H9 (cell line): ENCODE results near the gene LEFTY2. TPM values are rescaled to one million over a fixed set of nuclear protein-coding genes. Genes with fewer than 3 reads are reported as not detected.

Source experiments
- DNase-seq: peaks from one replicate; pipeline ENCODE4 v3.0.0-alpha.2; 2017
- H2AFZ ChIP-seq: one replicate; pipeline ENCODE4 v1.6.1; 2013; ENCODE audit warnings: mild to moderate bottlenecking, low read length, control low read depth, moderate library complexity
- H2AK5ac ChIP-seq: 2 replicates; pipeline ENCODE4 v1.6.1; 2013; ENCODE audit warnings: low read length, control low read depth, mixed read lengths; ENCODE audit not compliant: insufficient read length
- H2BK120ac ChIP-seq: one replicate; pipeline ENCODE4 v1.6.1; 2013; ENCODE audit warnings: low read depth, mild to moderate bottlenecking, low read length, control low read depth, inconsistent platforms; ENCODE audit not compliant: poor library complexity, severe bottlenecking
- H2BK12ac ChIP-seq: 2 replicates; pipeline ENCODE4 v1.6.1; 2013; ENCODE audit warnings: low read length, control low read depth, mixed read lengths, low read depth; ENCODE audit not compliant: insufficient read length
- H2BK15ac ChIP-seq: 2 replicates; pipeline ENCODE4 v1.6.1; 2013; ENCODE audit warnings: low read depth, low read length, control low read depth
- H2BK20ac ChIP-seq: one replicate; pipeline ENCODE4 v1.6.1; 2013; ENCODE audit warnings: low read depth, mild to moderate bottlenecking, low read length, control low read depth, inconsistent platforms; ENCODE audit not compliant: poor library complexity, severe bottlenecking
- H2BK5ac ChIP-seq: 2 replicates; pipeline ENCODE4 v1.6.1; 2013; ENCODE audit warnings: low read length, control low read depth, mixed read lengths; ENCODE audit not compliant: insufficient read length
- H3K14ac ChIP-seq: 2 replicates; pipeline ENCODE4 v1.6.1; 2013; ENCODE audit warnings: low read length, control low read depth; ENCODE audit not compliant: insufficient read depth
- H3K18ac ChIP-seq: 2 replicates; pipeline ENCODE4 v1.6.1; 2013; ENCODE audit warnings: low read depth, mild to moderate bottlenecking, mixed read lengths, low read length, control low read depth; ENCODE audit not compliant: insufficient read length
- H3K23ac ChIP-seq: 2 replicates; pipeline ENCODE4 v1.6.1; 2013; ENCODE audit warnings: low read length, control low read depth, mixed read lengths, low read depth; ENCODE audit not compliant: insufficient read length
- H3K23me2 ChIP-seq: 2 replicates; pipeline ENCODE4 v1.6.1; 2013; ENCODE audit warnings: low read depth, mild to moderate bottlenecking, mixed read lengths, low read length, control low read depth; ENCODE audit not compliant: insufficient read length, poor library complexity, severe bottlenecking
- H3K27ac ChIP-seq: 2 replicates; pipeline ENCODE4 v1.5.1; 2013; ENCODE audit warnings: low read length, control low read depth, mixed read lengths, low read depth; ENCODE audit not compliant: insufficient read length
- H3K27me3 ChIP-seq: 2 replicates; pipeline ENCODE4 v1.6.1; 2013; ENCODE audit warnings: low read length, control low read depth, inconsistent platforms; ENCODE audit not compliant: insufficient read depth
- H3K4ac ChIP-seq: 2 replicates; pipeline ENCODE4 v1.6.1; 2013; ENCODE audit warnings: low read depth, mild to moderate bottlenecking, control low read depth, inconsistent platforms, low read length, moderate library complexity
- H3K4me1 ChIP-seq: 2 replicates; pipeline ENCODE4 v1.6.1; 2013; ENCODE audit warnings: low read length, control low read depth, inconsistent platforms; ENCODE audit not compliant: insufficient read depth
- H3K4me2 ChIP-seq: 2 replicates; pipeline ENCODE4 v1.6.1; 2013; ENCODE audit warnings: low read length, control low read depth, mixed read lengths; ENCODE audit not compliant: insufficient read length, insufficient read depth
- H3K56ac ChIP-seq: 2 replicates; pipeline ENCODE4 v1.6.1; 2013; ENCODE audit warnings: low read depth, mild to moderate bottlenecking, mixed read lengths, low read length, control low read depth; ENCODE audit not compliant: insufficient read length
- H3K79me1 ChIP-seq: 2 replicates; pipeline ENCODE4 v1.6.1; 2013; ENCODE audit warnings: low read depth, mild to moderate bottlenecking, moderate library complexity, low read length, control low read depth, inconsistent platforms; ENCODE audit not compliant: insufficient read depth, poor library complexity, severe bottlenecking
- H3K79me2 ChIP-seq: 2 replicates; pipeline ENCODE4 v1.6.1; 2013; ENCODE audit warnings: low read length, control low read depth, inconsistent platforms; ENCODE audit not compliant: insufficient read depth
- H3K9ac ChIP-seq: 2 replicates; pipeline ENCODE4 v1.6.1; 2013; ENCODE audit warnings: low read length, control low read depth, mixed read lengths; ENCODE audit not compliant: insufficient read length; ENCODE audit errors: extremely low read depth
- H3K9me3 ChIP-seq: one replicate; pipeline ENCODE4 v1.6.1; 2013; ENCODE audit warnings: low read depth, low read length, inconsistent platforms; ENCODE audit not compliant: control insufficient read depth
- H3T11ph ChIP-seq: one replicate; pipeline ENCODE4 v1.6.1; 2013; ENCODE audit warnings: mild to moderate bottlenecking, low read length, control low read depth, inconsistent platforms
- H4K20me1 ChIP-seq: one replicate; pipeline ENCODE4 v1.6.1; 2013; ENCODE audit not compliant: control insufficient read depth, insufficient read length, insufficient read depth
- H4K5ac ChIP-seq: 2 replicates; pipeline ENCODE4 v1.6.1; 2013; ENCODE audit warnings: low read depth, mild to moderate bottlenecking, mixed read lengths, low read length, control low read depth; ENCODE audit not compliant: insufficient read length
- H4K8ac ChIP-seq: replicated peaks from 2 replicates; pipeline ENCODE4 v1.6.1; 2013; ENCODE audit warnings: low read length, control low read depth, mixed read lengths, low read depth; ENCODE audit not compliant: insufficient read length
- H4K91ac ChIP-seq: 2 replicates; pipeline ENCODE4 v1.6.1; 2013; ENCODE audit warnings: low read depth, mild to moderate bottlenecking, moderate library complexity, mixed read lengths, low read length, control low read depth; ENCODE audit not compliant: insufficient read length
- H3K27ac Mint-ChIP-seq, 3 experiments: 2 replicates in 2 of 3; 3 replicates in 1 of 3; pipeline ENCODE4 v1.8.0; 2020 to 2021; ENCODE audit warnings: mixed read lengths in 3 of 3, mild to moderate bottlenecking in 1 of 3, moderate library complexity in 1 of 3
- H3K27me3 Mint-ChIP-seq: 2 replicates; pipeline ENCODE4 v1.8.0; 2021; ENCODE audit warnings: low read depth, mild to moderate bottlenecking, moderate library complexity, mixed read lengths
- H3K36me3 Mint-ChIP-seq, 3 experiments: 2 replicates in 2 of 3; 3 replicates in 1 of 3; pipeline ENCODE4 v1.8.0; 2020 to 2021; ENCODE audit warnings: low read depth in 3 of 3, mixed read lengths in 3 of 3; ENCODE audit not compliant: insufficient read depth in 1 of 3
- H3K4me1 Mint-ChIP-seq, 2 experiments: 2 replicates each; pipeline ENCODE4 v1.8.0; 2020; ENCODE audit warnings: mixed read lengths in 2 of 2
- H3K4me3 Mint-ChIP-seq, 2 experiments: 2 replicates in 1 of 2; 3 replicates in 1 of 2; pipeline ENCODE4 v1.8.0; 2020 to 2021; ENCODE audit warnings: mild to moderate bottlenecking in 2 of 2, mixed read lengths in 2 of 2, moderate library complexity in 1 of 2
- H3K9me3 Mint-ChIP-seq, 2 experiments: 2 replicates in 1 of 2; 3 replicates in 1 of 2; pipeline ENCODE4 v1.8.0; 2020; ENCODE audit warnings: mild to moderate bottlenecking in 2 of 2, mixed read lengths in 2 of 2, moderate library complexity in 1 of 2
- CTCF ChIP-seq: fragments of 200-600 bp; sonication (generic); conservative IDR thresholded peaks from 3 replicates; pipeline ENCODE4 v1.8.0; 2021; ENCODE audit warnings: antibody characterized with exemption, mild to moderate bottlenecking
- WGBS: extraction: QIAGEN DNeasy Blood & Tissue Kit; methylation state at CpG from one replicate; pipeline ENCODE4 v1.1.7; 2013; ENCODE audit warnings: missing lambda C conversion rate, low lambda C conversion rate, mixed read lengths; ENCODE audit not compliant: insufficient read length; ENCODE audit errors: extremely low coverage; 5-methylcytosine and 5-hydroxymethylcytosine counted together
- total RNA-seq: library from RNA; stranded (reverse); gene quantifications from 2 replicates; pipeline ENCODE4 v1.2.1, GENCODE V29; 2021

LEFTY2 gene
- total RNA-seq, 1 experiment from 2014 or later = 16.3 TPM

DNA sequence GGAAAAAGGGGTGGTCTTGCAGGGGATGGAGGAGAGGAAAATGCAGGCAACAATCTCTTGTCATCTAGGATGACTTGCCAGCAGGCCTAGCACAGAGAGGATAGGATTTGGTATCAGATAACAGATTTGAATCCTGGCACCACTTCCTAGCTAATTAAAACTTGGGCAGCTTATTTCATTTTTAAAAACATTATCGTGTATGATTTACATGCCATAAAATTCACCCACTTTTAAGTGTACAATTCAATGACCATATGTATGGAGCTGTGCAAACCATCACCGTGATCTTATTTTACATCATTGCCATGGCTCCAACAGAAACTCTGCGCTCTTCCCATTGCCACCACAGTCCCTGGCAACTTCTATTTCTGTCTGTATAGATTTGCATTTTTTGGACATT, 23.9 kb downstream of the LEFTY2 start:
- Mint-ChIP-seq H3K36me3 (peaks cover 34 to 51% (median 46%) of the 10 kb centered on the region in 3 experiments; a peak in 6 of 7 replicates), H3K27me3 (no peaks in the 10 kb centered on the region), H3K4me1 (peaks cover 2 to 5% of the 10 kb centered on the region in 2 experiments; a peak in 1 of 4 replicates), H3K9me3 (no peaks in the 10 kb centered on the region), H3K4me3 (no peak overlapping the region), H3K27ac (peak overlapping the region in 1 of 3 experiments; percentile 74; a peak in 1 of 7 replicates)
- H3K9me3 ChIP-seq = no peaks in the 10 kb centered on the region
- DNase-seq = no peak
- H3K27me3 ChIP-seq = no peaks in the 10 kb centered on the region
- no peak overlapping the region for H3K18ac ChIP-seq
- no peaks in the 10 kb centered on the region for H3K79me1 ChIP-seq
- no peaks in the 10 kb centered on the region for H3K23me2 ChIP-seq
- H3K79me2 ChIP-seq = no peaks in the 10 kb centered on the region
- H2BK5ac ChIP-seq = no peak overlapping the region
- H3K4me1 ChIP-seq = no peaks in the 10 kb centered on the region
- no peak overlapping the region for H3K4me2 ChIP-seq
- no peak for TF ChIP-seq CTCF
- no peak overlapping the region for H2AK5ac ChIP-seq
- H2BK20ac ChIP-seq = no peak overlapping the region
- H3K14ac ChIP-seq = no peak overlapping the region
- H3T11ph ChIP-seq = no peak overlapping the region
- H2AFZ ChIP-seq = no peak overlapping the region
- no peak overlapping the region for H4K91ac ChIP-seq
- H4K20me1 ChIP-seq = no peaks in the 10 kb centered on the region
- H3K23ac ChIP-seq = no peak overlapping the region
- no peak overlapping the region for H3K9ac ChIP-seq
- no peak overlapping the region for H3K56ac ChIP-seq
- no peak overlapping the region for H3K4ac ChIP-seq
- no peak overlapping the region for H2BK120ac ChIP-seq
- no peak overlapping the region for H2BK15ac ChIP-seq
- H4K5ac ChIP-seq = no peak overlapping the region
- WGBS = no CpG with 5 or more reads among the region's 3 CpGs
- H3K27ac ChIP-seq = no peak overlapping the region
- H4K8ac ChIP-seq = no peak overlapping the region
- H2BK12ac ChIP-seq = no peak overlapping the region
